Testis (tissue), 2 donors: ENCODE data around the gene MAPKAPK5.

Experiments used
- POLR2A ChIP-seq: fragments of 450-650 bp; IDR thresholded peaks from one replicate; pipeline ENCODE4 v1.6.1; 2017; ENCODE audit warnings: antibody characterized with exemption, mild to moderate bottlenecking, moderate library complexity
- TF ChIP-seq, protein P1 (sequence below), 3 experiments: fragments of 450-650 bp in 2 of 3; fragments of 200-600 bp in 1 of 3; sonication (generic) in 1 of 3; IDR thresholded peaks; one replicate each; pipeline ENCODE4 v1.5.1; 2016 to 2019; ENCODE audit warnings: antibody characterized with exemption in 3 of 3, mild to moderate bottlenecking in 2 of 3, moderate library complexity in 1 of 3

DNA sequence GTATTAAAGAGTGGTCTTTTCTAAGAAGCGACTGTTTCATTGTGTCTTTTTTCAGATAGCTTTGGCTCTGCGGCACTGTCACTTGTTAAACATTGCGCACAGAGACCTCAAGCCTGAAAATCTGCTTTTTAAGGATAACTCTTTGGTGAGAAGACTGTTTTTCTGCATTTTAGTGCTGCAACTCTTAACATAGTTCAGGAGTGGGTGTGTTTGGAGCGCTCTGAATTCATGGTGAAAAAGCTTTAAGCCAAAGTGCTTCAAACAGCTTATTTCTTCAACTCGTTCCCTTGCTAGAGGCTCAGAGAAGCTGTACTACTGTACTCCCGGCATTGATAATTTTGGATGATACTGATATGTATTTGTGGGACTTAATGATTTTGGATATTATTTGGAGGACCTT, 28.2 kb downstream of the MAPKAPK5 start:
- TF ChIP-seq, protein P1, sequence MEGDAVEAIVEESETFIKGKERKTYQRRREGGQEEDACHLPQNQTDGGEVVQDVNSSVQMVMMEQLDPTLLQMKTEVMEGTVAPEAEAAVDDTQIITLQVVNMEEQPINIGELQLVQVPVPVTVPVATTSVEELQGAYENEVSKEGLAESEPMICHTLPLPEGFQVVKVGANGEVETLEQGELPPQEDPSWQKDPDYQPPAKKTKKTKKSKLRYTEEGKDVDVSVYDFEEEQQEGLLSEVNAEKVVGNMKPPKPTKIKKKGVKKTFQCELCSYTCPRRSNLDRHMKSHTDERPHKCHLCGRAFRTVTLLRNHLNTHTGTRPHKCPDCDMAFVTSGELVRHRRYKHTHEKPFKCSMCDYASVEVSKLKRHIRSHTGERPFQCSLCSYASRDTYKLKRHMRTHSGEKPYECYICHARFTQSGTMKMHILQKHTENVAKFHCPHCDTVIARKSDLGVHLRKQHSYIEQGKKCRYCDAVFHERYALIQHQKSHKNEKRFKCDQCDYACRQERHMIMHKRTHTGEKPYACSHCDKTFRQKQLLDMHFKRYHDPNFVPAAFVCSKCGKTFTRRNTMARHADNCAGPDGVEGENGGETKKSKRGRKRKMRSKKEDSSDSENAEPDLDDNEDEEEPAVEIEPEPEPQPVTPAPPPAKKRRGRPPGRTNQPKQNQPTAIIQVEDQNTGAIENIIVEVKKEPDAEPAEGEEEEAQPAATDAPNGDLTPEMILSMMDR (IDR thresholded peaks at IDR 0.05), result no peak
- TF ChIP-seq POLR2A, result no peak
